Middle frontal gyrus (tissue), 1 donor: ENCODE data around the gene MSX2.

Experiments
- DNase-seq: peaks from one replicate; pipeline ENCODE4 v3.0.0-alpha.2; 2015; ENCODE audit warnings: low spot score; ENCODE audit errors: extremely low spot score

MSX2 gene

GRCh38 chr5:174718880-174719610 is 5.3 kb upstream of the MSX2 start:
- no peak for DNase-seq

GRCh38 chr5:174719793-174720611 is 4.4 kb upstream of the MSX2 start:
- no peak for DNase-seq

- no peak for DNase-seq
These were observed 3.5 kb upstream of the MSX2 start for GRCh38 chr5:174720612-174721529.

- no peak for DNase-seq
These were observed 2.6 kb upstream of the MSX2 start for GRCh38 chr5:174721530-174722432.

- no peak for DNase-seq
These were observed 1.9 kb upstream of the MSX2 start for GRCh38 chr5:174722500-174722899.

- DNase-seq, result no peak
These were observed 935 bp upstream of the MSX2 start for GRCh38 chr5:174723315-174723978.

- no peak for DNase-seq
These were observed 351 bp upstream of the MSX2 start for GRCh38 chr5:174723979-174724483.

GRCh38 chr5:174725261-174725990 is 1.0 kb downstream of the MSX2 start:
- no peak for DNase-seq

GRCh38 chr5:174725991-174726601 is 1.7 kb downstream of the MSX2 start:
- DNase-seq, result no peak

- no peak for DNase-seq
These were observed 2.8 kb downstream of the MSX2 start for GRCh38 chr5:174726916-174727793.

GRCh38 chr5:174727794-174728680 is 3.7 kb downstream of the MSX2 start:
- DNase-seq, result no peak

GRCh38 chr5:174729075-174729680 is 4.8 kb downstream of the MSX2 start:
- no peak for DNase-seq

GRCh38 chr5:174731214-174732035 is 7.0 kb downstream of the MSX2 start:
- no peak for DNase-seq

- DNase-seq, result no peak
These were observed 7.9 kb downstream of the MSX2 start for GRCh38 chr5:174732036-174733020.
